GM20000 (cell line): Measurements from ENCODE around the gene CENPP.

Experiments used
- DNase-seq: peaks from one replicate; pipeline ENCODE4 v3.0.0; 2012; ENCODE audit warnings: low spot score
- CTCF ChIP-seq: IDR thresholded peaks from 2 replicates; pipeline ENCODE4 v1.5.1; 2012; ENCODE audit warnings: mild to moderate bottlenecking, control low read depth; ENCODE audit errors: extremely low read depth, missing control alignments

The CENPP gene

DNA sequence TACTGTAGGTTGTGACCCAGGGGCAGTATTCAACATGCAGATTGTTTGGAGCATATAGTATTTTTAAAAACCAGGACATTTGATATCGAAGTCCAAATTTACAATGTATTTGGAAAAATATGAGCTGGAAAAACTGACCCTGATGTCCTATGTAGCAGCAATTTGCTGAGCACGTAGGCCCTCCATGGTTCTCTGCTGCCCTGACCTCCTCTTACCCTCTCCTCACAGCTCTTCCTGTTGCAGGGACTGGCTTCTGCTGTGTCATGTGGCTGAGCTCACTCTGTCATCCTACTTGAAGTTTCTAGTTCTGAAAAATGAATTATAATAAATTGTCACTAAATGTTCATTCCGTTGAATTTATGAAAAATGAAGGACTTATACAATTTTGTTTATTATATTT lies 160.6 kb downstream of the CENPP start:
- TF ChIP-seq CTCF: no peak
- DNase-seq: no peak

DNA sequence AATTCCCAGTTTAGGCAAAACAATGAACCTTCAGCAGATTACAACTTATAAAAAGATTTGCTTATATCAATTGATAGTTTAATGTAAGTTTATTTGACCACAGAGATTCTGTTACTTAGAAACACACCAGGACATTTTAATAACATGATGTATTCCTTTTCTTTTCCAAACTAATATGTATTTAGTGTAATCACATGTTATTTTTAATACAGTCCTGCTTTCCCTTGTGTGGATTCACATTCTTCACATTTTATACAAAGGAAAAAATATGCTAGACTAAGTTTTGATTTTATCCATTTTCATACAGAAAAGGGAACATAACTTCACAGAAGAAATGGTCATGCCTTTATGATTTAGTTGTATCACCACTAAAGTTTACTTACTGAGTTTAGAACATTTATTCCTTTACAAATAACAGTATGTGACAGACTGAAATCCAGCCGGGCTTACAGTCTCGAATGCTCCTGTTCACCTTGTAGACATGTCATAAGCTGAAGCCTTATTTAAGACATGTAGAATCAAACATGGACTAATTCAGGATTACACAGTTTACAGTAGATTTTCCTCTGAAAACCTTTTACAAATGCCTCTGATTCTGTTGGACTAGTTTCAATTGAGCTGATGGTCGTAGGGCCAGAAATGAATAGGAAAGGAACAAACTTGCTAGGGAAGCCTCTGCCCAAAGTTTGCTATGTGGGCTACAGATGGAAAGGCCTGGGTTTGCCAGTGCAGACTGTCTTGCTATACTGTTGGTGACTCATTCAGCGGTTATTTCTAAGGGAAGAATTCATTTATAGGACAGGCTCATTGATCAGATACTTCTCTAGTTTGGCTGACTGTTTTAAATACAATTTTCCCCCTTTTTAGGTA lies 163.2 kb downstream of the CENPP start:
- no peak for DNase-seq
- TF ChIP-seq CTCF: no peak

GRCh38 chr9:92492781-92493401 lies 167.1 kb downstream of the CENPP start:
- DNase-seq: no peak

DNA sequence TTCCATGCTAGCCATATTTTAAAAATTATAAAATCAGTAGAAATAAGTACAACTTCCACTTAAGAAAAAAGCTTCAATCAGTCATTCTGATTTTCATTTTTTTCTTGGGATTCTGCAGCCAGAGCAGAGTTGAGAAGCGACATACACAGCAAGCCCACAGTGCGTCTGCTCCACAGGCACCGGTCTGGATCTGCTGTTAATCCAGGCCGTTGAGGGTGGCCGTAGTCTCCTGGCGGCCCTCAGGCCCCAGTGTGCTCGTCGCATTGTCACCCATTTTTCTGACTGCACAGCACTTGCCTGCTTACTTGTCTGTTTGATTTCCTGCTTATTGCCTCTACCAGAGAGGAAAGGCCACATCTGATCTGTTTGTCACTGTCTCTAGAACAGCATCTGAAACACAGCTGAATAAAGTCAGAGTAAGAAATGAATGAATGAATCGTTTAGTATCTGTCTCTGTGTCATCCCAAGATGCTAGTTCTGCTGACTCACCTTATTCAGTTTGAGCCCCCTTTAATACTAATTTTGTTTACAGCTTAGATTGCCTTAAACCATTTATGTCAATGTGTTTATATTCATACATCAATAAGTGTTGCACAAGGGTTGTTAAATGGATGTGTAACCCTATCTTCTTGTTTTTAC lies 168.1 kb downstream of the CENPP start:
- no peak for TF ChIP-seq CTCF
- DNase-seq: no peak

More at GRCh38 chr9:92492781-92493401, 167.1 kb downstream of the CENPP start:
- TF ChIP-seq CTCF: no peak

- no peak for TF ChIP-seq CTCF
- no peak for DNase-seq
Observed at GRCh38 chr9:92494856-92495255, 169.1 kb downstream of the CENPP start.

GRCh38 chr9:92496396-92497176 lies 170.8 kb downstream of the CENPP start:
- TF ChIP-seq CTCF: no peak

More at GRCh38 chr9:92496396-92497176, 170.8 kb downstream of the CENPP start:
- DNase-seq: no peak
